Stimulated activated CD4-positive, alpha-beta T cell treated with anti-CD3 and anti-CD28 coated beads, Interleukin-1b, Interleukin-23, amount 100 ng/mL, for 4 hours (primary cell): ENCODE measurements around the gene HS3ST3B1.

ENCODE experiments used
- DNase-seq, 2 donors: peaks; one replicate each; pipeline ENCODE4 v3.0.0-alpha.2; 2020; ENCODE audit warnings: low read depth in 2 of 2

The HS3ST3B1 gene

DNA sequence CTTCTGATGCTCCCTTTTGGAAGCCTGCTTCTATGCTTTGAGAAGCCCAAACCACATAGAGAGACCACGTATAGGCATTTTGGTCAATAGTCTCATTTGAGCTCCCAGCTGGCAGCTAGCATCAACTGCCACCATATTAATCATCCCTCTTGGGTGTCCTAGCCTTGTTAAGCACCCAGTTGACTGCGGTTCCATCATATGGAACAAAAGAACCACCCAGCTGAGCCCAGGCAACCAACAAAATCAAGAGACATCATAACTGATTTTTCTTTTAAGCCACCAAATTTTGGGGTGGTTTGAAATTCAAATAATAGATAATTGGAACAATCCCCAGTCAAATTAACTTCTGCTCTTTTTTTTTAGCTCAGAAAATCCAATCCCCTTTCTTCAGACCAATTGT is 53.9 kb downstream of the HS3ST3B1 start:
- no peak for DNase-seq

DNA sequence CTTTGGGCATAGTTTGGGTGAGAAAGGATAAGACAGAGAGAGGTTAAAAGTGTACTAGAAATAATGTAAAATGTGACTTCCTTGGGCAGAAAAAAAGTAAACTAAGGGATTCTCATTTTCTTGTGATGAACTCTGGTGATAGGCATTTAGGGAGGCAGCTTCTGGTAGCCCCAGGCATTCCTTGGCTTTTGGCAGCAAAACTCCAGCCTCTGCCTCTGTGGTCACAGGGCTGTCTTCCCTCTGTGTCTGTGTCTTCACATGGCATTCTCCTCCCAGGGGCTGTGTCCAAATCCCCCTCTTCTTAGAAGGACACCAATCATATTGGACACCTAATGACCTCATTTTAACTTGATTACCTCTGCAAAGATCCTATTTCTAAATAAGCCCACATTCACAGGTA is 54.7 kb downstream of the HS3ST3B1 start:
- DNase-seq, result no peak

DNA sequence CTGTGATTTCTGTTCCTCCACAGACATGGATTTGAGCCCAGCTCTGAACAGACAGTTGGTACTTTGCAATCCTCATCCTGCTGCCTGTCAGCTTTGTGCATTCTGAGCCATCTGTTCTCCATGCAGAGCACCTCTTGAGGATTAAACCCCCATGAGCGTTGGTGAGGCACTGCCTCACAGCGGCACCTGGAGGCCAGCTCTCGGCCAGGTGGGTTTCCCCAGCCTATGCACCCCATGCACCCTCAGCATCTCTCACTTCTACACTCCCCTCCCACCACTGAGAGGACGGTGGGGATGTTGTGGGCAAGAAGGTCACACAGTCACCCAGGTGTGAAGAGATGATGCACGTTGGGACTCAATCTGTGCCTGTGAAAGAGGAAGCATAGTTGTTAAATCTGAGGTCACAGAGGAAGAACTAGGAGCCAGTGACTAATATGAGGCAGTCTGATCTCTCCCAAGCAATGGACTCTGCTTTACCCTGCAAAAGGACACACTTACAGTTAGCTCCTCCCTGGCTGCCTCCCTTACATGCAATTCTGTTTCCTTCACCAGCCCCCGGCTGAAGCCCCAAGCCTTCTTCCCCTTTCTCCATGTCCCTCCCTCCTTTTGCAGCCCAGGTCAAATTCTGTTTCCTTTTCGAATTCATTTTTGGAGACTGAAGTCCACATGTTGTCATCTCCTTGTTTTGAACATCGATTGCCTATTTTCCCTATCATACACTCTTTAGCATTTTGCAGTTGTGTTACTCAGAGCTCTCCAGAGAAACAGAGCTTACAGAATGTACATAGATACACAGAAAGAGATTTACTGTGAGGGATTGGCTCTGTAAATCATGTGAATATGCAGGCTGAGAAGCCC is 58.5 kb downstream of the HS3ST3B1 start:
- no peak for DNase-seq

DNA sequence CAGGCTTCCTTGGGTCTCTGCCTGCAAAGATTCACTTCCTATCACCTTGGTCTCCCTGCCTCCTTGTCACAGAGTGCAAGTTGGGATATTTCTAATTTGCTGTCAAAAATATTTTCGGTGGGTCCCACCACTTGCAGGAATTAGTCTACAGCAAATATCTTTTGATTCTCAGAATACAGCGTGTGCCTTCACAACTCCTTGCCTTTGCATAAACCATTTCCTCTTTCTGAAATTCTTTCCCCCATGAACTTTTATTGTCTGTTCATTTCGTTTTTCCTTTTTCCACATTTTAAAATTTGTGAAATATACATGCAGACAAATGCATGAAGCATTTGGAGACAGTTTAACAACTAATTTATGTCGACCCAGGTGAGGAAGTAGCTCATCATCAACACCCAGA is 60.0 kb downstream of the HS3ST3B1 start:
- DNase-seq, result no peak

DNA sequence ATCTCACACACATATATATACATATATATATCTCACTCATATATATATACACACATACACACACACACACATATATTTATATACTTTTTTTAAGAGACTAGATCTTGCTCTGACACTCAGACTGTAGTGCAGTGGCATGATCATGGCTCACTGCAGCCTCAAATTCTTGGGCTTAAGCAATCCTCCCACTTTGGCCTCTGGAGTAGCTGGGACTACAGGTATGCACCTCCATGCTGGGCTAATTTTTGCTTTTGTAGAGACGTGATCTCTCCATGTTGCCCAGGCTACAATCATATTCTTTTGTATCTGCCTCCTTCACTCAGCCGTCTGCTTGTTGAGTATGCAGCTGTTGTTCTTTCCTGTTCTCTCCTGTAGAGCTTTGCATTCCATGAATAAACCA is 60.6 kb downstream of the HS3ST3B1 start:
- no peak for DNase-seq

DNA sequence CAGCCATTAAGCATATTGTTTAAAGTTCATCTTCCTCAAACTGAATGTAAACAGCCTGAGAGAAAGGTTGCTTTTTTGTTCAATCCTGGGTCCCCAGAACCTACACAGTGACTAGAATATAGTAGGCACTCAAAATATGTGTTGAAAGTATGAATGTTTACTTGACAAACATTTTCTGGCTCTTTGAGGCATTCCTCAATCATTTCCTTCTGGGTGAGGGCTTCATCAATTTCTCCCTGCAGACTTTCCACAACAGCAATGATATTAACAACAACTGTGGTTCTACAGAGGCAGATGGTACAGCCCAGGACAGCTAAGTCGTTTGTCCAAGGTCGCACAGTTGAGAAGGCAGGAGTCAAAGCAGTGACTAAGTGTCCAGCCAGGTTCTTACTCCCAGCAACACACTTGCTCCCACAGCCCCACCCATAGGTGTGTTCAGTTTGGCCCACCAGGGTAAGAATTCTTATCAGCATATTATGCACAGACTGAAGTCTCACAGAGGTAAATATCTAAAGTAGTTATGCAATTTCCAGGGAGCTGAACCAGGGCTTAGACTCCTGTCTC is 61.1 kb downstream of the HS3ST3B1 start:
- no peak for DNase-seq

DNA sequence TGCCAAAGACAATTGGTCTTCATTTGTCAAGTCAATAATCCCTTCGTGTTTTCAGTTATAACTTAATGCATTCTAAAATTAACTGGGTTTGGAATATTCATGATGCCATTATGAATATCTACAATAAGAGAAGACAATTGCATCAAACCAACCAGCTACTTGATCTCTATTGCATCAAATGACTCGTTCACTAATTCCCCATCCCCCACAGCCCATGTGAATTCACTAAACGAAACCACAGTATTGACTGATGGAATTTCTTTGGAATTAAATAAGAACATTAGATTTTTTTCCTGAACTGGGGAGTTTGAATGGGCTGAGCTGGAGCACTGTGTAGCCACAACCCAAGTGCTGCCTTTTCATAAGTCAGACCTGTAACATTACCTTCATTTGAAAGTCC is 65.3 kb downstream of the HS3ST3B1 start:
- no peak for DNase-seq

DNA sequence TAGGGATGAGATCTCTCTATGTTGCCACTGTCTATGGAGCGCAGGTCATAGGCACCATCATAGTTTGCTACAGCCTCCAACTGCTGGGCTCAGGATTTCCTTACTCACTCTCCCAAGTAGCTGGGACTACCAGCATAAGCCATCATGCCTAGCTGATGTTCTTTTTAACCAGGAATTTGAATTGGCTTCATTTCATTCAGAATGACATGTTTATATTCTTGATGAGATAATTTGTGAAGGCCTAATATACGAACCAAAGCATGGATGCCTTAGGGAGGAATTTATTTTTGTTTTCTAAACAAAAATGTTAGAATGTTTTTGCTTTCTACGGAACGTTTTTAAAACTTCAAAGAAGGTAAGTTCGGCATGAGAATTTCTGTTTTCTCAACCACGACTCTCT is 71.6 kb downstream of the HS3ST3B1 start:
- no peak for DNase-seq

DNA sequence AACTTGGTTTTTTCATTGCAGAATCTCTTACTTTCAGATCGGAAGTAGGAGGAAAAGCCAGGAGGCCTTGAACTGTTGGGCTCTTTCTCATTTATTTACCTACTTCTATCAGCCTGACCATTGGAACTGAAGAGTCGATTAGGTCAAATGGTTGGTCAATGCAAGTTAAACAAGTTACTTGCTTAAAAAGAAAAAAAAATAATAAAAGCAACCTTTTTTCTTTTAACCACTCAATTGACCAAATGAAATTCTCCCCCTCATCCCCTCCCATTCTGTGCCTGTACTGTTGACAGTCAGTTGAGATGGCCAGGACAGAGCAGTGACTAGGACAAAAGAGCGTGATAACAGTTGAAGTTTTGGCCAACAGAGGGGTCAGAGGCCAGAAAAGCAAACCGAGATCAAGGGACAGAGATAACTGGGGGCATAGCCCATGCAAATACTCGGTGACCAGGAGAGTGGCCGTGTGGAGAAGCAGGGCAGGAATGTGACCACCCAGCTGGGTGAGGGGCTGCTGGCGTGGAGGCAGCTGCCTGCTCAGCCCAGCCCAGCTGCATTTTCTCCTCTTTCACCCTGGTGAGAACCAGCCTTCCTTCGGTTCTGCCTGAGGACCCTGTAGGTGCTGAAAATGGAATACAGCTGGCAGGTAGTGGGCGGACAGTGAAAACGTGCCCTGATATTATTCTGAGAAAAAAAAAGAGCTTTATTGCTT is 72.2 kb downstream of the HS3ST3B1 start:
- DNase-seq, result no peak

DNA sequence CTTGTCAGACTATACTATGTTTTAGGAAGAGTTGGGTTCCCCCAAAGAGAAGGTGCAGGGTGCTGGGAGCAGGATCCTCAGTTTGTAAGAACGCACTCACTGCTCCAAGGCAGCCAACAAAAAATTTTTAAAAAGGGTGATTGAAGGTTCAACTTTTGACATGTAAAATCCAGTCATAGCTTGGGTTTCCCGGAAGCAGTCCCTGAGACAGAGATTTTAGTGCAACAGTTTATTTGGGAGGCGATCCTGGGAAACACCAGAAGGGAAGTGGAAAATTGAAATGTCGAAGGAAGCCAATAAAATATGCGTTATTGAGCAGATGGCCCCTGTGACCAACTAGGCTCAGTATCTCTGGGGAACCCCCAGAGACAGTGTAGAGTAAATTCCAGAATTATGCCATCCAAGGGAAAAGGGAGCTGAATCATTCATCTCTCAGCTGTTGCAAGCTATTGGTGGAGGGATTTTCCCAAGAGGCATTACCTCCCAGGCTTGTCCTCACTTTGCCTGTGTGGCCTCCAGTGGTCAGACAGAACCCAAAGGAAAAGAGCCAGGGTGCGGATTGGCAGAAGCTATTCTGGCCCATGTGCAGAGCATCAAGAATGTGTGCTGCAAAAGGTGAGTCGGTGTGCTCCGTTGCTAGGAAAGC is 72.9 kb downstream of the HS3ST3B1 start:
- no peak for DNase-seq

DNA sequence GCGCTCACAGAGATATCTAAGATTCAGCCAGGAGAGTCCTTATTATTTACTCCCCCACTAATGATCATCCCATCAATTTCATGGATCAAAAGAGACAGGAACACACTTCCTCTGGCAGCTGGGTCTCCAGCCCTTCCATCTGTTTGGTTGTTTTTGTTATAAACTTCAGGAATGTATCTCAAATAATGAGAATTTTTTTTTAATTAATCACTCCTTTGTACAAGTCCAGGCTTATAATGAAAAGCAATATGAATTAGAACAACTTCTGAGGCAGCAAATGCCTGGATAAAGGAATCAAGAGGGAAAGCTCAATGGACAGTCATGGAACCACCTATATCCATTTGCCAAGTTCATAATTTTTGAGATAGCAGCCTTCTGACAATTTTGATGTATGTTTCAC is 73.4 kb downstream of the HS3ST3B1 start:
- no peak for DNase-seq

DNA sequence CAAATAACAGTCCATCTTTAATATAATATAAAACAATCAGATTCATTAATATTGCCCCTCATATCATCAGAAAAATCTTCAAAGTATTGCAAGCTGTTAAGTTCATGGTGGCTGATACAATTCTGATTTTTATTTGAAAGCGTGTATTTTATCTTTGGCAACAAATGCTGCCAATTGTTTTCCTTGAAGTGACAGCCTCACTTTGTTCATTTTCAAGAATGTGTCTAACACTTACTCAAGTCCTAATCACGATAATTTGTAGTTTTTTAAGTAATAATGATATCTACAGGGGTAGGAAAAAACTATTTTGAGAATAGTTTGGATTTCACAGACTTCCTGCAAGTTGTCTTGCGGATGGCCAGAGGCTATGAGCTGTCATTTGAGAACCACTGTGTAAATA is 75.8 kb downstream of the HS3ST3B1 start:
- no peak for DNase-seq

DNA sequence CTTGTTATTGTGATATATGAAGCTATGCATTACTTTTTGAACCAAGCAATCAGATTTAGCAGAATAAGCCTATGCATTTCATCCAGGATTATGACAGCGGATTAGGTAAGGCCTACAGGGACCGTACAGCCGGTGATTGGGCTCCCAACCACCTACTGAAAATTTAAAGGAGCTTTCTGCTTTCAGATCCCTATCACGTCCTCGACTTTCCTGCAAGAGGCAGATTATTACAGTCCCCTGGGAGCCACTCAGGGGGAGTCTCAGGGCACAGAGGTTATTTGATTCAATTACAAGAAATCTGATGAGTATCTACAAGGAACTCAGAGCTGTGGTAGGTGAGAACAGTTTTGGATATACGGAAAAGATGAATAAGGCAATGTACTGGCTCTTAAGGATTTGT is 80.7 kb downstream of the HS3ST3B1 start:
- no peak for DNase-seq

DNA sequence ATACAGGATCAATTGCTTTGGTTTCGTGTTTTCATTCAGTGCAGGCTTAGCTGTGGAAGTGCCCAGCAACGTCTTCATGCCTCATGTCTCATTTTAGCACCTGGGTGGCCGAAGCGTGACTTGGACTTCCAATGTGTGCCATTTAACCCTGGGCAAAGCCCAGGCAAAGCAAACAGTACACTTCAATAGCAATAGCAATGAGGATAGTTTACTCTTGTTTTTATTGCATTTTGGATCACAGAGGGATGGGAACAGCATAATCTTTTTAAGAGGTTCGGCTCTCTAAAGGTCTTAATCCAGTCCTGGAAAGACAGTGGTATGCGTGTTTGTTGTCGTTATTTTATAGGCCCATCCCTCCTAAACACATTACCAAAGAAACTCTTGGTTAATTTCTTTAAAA is 86.2 kb downstream of the HS3ST3B1 start:
- no peak for DNase-seq

DNA sequence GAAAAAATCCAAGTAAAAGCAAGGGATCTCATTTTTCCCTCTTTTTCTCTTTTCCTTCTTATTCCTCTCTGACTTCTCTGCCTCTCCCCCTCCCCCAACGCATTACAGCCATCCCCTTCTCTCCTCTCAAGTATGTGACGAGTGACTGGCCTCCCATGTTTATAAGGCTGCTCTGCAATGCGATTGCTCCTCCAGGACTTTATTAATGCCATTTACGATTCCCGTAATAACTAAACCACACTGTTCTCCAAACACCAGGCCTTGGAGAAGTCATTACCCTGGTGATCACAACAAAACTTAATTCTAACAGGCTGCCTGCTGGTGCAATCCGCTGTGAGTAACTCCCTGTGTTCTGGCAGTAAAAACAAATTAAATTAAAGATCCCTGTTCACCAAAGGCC is 88.8 kb downstream of the HS3ST3B1 start:
- no peak for DNase-seq

DNA sequence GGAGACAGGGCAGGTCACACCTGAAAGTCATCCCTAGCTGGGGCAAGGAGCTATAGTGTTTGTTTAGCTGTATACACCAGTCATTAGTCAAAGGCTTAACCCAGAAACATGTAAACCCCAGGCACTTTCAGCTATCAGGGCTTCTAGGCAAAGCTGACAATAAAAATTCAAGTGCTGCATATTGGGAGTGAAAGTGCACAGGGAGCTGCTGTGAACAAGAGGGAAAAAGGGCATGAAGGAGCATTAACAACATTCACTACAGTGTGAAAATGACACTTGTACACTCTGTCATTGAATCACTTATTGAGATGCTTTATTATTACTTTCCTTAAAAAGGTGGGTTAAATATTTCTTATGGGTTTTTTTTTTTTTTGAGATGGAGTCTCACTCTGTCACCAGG is 92.8 kb downstream of the HS3ST3B1 start:
- DNase-seq, result no peak

DNA sequence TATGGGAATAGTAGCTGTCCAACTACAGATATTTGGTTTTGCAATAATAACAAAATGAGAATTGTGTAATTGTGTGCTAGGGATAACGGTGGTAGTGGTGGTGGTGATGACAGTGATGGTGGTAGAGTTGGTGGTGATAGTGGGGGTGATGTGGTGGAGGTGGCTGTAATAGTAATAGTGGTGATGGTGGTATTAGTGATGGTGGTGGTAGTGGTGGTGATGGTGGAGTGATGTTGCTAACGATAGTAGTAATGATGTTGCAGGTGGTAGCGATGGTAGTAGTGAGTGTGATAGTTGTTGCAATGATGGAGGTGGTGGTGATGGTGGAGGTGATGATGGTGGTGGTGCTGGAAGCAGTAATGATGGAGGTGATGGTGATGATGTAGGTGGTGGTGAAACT is 94.4 kb downstream of the HS3ST3B1 start:
- no peak for DNase-seq

DNA sequence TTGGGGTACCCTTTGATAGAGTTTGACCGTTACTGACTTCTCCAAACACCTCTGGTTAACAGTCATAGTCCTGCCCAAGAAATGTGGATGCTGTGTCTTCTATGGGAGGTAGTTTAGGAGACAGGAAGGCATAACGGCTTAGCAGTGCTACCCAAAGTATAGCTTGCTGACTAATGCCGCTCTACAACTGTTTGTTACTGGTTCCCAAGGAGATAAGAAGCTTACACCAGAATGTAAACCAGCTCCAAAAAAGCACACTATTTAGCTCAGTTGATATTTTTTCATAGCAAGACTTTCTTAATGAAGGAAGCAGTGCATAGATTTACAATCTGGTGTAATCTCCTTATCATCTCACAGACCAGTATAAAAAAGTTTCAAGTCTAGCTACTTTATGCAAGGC is 95.7 kb downstream of the HS3ST3B1 start:
- DNase-seq, result no peak

DNA sequence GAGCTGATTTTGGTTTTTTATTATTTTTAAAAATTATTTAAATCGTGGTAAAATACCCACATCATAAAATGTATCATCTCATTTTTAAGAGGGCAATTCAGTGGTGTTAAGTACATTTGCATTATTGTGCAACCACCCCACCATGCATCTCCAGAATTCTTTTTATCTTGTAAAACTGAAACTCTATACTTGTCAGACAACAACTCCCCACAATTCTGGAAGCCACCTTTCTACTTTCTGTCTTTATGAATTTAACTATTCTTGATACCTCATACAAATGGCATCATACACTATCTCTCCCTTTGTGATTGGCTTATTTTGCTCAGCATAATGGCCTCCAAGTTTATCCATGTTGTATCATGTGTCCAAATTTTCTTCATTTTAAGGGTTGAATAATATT is 97.9 kb downstream of the HS3ST3B1 start:
- DNase-seq, result no peak
